GM21786 (cell line): ENCODE measurements around the gene ZNF775.

ENCODE experiments used
- ATAC-seq: cut with Tn5 transposase; IDR thresholded peaks from one replicate; pipeline ENCODE4 v1.9.1; 2021; ENCODE audit not compliant: unreplicated experiment

ZNF775 gene

DNA sequence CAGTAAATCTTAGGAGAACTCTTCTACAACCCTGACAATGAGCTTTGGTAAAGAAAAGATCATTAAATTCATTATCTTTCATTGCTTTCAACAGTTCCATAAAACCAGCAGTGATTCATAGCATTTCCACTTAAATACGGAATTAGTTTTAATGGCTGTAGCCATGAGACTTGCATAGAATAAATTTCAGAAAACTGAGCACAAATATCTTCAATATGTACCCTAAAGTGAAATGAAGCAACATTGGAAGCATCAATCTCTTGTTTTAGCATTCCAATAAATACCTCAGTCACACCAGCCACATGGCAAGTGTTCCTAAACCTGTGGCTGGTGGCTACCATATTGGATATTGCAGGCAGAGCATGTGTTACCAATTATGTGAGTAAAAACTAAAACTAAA is 34.1 kb upstream of the ZNF775 start:
- no peak for ATAC-seq

DNA sequence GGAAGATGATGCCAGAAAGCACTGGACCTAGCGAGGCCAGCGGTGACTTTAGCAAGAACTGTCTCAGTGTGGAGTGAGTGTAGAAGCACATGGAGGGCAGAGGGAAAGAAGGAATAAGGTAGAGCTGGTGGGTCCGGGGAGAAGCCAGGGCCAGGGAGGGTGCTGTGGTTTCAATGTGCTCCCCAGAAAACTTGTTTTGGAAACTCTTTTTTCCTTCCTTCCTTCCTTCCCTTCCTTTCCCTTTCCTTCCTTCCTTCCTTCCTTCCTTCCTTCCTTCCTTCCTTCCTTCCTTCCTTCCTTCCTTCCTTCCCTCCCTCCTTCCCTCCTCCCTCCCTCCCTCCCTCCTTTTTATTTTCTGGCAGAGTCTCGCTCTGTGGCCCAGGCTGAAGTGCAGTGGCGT is 32.2 kb upstream of the ZNF775 start:
- ATAC-seq, result no peak

DNA sequence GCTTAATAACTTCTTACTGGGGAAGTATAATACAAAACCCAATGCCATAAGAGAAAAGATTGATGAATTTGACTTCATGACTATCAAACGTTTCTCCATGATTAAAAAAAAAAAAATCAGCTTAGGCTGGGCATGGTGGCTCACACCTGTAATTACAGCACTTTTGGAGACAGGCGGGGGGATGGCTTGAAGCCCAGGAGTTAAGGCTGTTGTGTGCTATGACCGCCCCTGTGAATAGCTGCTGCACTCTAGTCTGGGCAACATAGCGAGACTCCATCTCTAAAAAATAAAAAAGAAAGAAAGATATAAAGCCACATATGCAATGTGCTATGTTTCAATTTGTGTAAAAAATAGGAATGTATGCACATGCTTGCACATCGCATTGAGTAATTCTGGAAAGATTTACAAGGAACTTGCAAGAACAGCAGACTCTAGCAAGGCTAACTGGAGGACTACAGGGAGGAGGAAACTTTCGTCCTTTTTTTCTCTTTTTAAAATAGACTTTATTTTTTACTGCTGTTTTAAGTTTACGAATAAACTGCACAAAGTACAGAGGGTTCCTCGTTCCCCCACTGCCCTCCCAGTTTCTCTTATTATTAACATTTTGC is 27.4 kb upstream of the ZNF775 start:
- ATAC-seq, result no peak

DNA sequence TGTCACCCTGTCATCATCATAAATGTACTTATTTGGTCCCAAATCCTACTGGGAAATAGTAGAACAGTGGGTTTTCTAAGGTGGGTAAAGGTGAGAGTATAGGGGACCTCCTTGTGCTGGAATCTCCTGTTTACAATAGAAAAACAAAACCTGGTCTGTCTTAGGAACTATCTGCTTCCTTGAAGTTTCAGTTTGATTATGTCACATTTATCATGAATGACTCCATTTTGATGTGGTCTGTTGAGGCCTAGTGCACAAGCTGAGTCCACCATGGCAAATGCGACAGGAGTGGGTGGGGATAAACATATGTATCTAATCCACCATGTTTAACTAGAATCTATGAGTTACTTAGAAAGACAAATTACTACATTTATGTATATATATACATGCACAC is 23.5 kb upstream of the ZNF775 start:
- no peak for ATAC-seq

DNA sequence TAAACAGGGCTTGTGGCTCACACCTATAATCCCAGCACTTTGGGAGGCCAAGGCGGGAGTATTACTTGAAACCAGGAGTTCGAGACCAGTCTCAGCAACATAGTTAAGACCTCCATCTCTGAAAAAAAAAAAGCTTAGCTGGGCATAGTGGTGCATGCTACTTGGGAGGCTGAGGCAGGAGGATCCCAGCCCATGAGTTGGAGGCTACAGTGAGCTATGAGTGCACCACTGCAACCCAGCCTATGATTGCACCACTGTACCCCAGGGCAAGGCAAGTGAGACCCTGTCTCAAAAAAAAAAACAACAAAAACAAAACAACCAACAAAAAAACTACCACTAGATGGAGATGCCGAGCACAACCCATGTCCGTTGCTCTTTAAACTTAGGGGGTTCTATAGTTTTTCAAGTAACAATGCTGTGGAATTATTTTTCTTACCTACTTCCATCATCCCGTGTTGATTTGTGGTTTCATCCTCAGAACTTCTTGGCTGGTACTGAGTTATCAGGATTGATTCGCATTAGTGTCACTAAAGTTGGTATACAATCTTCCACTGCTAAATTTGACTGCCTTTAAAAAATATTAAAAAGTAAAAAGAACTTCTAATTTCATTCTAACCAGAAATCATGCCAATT is 22.7 kb upstream of the ZNF775 start:
- no peak for ATAC-seq

DNA sequence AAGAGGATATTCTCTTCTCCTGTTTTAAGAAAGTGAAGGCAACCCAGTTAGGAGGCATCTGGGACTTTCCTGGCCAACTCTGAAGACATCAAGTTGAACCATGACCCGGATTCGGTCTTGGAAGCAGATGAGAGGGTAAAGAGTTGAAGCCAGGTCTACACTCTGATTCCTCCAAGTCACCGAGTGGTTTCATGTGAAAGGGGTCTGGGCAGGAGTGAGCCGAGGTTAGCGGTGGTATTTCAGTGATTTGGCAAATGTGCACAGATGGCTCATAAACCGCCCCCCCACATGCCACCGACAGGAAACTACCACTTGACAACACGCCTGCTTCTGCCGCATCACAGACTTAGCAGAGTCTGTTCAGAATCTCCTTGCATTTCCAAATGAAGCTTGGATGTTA is 21.9 kb upstream of the ZNF775 start:
- peak; percentile 51 for ATAC-seq

DNA sequence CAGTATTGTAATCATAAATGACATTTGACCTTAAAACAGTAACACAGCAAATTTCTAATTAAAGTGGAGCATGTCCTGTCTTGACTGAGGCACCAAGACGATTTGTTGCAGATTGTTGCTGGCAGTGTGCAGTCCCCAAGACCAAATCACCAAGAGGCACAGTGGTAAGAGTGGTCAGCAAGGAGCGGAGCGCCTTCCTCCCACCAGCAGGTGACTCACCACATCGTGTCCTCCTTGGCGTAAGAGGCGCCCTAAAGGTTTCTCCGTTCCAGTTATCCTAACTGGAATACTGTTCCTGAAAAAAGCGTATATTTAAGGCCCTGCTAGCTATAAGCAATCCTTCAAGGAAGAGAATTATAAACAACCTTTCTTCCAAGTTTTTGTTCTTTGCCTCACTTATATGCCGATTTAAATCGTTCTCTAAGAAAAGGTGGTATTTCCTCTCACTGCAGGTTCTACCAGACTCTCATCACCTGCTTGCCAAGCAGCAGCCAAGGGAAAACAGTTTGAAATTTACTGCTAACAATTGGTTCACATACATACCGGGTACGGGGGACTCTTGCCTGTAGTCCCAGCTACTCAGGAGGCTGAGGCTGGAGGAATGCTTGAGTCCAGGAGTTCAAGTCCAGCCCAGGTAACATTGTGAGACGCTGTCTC is 21.2 kb upstream of the ZNF775 start:
- ATAC-seq, result peak; percentile 15

DNA sequence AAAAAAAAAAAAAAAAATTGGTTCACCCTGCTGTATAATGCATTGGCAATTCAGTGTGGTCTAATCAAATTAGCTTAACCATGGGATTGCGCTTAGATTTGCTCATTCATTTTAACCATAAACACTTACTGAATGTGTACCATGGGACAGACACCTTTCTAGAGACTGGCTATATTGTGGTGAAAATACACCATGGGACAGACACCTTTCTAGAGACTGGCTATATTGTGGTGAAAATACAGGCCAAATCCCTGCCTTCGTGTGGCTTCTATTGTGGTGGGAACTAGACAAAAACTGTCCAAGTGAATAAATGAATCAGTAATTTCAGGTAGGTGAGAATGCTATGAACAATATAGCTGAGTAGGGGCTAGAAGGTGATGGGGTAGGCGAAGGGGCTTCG is 20.7 kb upstream of the ZNF775 start:
- ATAC-seq, result no peak

DNA sequence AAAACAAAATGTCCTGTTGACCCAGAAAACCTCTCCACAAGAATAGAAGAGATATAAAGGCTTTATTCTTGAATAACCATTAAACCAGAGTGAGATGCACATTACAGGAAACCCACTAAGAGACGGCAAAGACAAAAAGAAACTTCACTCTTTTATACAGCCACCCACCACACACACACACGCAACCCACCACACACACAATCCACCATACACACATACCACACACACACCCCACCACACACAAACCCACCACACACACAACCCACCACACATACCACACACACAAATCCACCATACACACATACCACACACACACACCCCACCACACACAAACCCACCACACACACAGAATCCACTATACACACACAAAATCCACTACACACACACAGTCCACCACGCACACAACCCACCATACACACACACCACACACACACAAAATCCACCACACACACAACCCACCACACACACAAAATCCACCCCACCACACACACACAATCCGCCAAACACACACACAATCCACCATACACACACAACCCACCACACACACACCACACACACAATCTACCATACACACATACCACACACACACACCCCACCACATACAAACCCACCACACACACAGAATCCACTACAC is 20.0 kb upstream of the ZNF775 start:
- ATAC-seq, result no peak

DNA sequence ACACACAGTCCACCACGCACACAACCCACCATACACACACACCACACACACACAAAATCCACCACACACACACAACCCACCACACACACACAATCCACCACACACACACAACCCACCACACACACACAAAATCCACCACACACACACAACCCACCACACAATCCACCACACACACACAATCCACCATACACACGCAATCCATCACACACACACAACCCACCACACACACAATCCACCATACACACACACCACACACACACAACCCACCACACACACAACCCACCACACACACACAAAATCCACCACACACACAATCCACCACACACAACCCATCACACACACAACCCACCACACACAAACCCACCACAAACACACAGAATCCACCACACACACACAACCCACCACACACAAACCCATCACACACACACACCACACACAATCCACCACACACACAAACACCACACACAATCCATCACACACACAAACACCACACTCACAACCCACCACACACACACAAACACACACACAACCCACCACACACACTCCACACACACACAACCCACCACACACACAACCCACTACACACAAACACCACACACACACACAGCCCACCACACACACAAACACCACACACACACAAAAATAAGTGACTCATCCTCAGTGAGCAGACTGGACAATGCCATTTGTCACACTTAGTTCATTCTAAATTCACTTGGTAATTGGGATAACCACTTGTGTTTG is 19.3 kb upstream of the ZNF775 start:
- no peak for ATAC-seq

DNA sequence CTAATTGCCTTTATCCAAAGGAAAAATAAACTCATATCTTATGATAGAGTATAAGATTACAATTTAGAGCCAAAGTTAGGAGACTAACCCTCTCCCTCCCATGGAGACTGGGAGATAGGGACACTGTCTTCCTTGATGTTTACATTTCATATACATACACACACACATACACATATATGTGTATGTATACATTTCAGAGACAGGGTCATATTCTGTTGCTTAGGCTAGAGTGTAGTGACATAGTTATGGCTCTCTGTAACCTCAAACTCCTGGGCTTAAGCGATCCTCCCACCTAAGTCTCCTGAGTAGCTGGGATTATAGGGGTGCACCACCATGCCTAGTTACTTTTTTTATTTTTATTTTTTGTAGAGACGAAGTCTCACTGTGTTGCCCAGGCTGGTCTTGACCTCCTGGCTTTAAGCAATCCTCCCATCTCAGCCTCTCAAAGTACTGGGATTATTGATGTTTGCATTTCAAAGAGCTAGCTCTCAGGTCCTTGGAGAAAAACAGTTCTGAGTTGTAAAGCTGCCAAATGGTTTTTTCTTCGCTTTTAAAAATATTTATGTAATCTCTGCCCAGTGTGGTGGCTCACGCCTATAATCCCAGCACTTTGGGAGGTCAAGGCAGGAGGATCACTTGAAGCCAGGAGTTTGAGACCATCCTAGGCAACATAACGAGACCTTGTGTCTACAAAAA is 18.6 kb upstream of the ZNF775 start:
- no peak for ATAC-seq

DNA sequence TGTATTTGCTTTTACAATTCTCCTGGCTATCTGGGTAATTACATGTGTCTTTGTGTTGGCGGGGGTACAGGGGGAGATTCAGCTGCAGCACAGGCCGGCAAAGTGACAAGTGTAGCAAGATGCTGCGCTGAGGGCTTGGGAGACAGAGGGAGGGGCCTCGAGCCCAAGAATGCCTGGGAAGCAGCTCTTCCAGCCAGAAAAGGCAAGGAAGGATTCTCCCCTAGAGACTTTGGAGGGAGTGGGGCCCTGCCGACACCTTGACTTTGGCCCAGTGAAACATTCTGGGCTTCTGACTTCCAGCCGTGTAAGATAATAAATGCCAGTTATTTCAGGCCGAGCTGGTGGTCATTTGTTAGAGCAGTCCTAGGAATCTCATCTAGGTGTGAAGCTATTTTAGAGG is 17.7 kb upstream of the ZNF775 start:
- ATAC-seq, result no peak

DNA sequence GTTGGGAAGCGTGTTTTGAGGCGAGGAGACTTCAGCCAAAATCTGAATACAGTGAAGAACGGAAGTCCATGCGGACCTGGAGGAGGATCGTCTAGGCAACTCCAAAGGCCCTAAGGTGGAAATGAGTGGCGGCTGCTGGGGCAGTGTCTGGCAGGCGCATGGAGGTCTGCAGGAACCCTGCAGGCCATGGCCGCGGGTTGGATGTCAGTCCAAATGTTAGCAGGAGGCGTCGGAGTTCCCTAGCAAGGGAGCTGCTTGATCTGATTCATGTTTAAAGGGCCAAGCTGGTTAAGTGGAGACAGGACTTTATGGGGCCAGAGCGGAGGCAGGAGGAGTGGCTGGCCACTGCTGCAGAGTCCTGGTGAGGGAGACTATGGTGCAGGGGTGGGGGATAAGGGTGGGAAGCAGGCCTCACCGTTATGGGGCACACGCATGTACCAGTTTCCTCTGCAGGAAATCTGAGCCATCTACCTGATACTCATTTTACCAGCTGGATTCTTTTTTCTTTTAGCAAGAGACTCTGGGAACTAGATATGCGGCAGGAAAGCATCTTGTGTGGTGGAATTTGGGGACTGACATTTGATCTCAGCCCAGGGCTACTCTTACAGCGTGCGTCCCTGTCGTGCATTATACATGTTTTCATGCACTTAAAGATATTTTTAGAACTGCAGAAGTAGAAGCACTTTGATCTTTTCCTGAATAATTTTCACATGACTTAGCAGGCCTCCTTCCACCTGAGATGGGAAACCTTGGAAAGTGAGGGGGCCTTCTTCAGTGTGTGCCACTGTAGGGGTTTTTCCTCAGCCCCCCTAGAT is 17.1 kb upstream of the ZNF775 start:
- ATAC-seq, result no peak

DNA sequence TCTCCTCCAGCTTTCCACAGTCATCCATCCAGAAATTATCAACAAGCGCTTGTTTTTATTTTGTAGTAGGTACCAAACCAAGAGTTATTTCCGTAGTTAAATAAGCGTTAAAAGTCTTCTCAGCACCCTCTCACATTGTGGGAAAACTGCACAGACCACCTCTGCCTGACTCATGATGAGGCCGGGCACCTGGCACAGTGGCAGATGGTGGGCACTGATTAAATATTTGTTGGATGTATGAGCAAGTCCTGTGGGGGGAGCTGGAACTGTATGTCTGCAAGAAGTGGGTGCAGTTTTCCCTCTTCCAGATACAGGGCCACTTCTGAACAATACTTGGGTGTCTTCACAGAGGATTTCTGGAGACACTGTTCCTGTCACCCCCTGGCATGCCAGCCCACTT is 15.8 kb upstream of the ZNF775 start:
- no peak for ATAC-seq

DNA sequence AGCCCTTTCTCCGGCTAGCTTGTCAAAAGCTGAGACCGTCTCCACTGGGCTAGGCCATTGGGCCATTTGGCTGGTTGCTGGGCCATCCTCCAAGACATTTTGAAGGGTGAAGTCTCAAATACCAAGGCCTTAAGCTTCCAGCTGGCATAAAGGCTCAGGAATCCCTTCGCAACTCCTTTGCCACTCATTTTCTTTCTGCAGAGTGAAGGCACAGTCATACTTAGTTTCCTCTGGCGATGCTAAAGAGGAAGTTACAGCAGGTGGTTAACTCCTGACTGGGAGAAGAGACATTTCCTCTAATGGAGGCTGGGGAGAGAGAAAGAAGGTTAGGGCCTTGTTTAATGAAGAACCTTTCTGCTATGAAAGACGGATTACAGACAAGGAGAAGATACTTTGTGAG is 15.3 kb upstream of the ZNF775 start:
- ATAC-seq, result peak; percentile 34

DNA sequence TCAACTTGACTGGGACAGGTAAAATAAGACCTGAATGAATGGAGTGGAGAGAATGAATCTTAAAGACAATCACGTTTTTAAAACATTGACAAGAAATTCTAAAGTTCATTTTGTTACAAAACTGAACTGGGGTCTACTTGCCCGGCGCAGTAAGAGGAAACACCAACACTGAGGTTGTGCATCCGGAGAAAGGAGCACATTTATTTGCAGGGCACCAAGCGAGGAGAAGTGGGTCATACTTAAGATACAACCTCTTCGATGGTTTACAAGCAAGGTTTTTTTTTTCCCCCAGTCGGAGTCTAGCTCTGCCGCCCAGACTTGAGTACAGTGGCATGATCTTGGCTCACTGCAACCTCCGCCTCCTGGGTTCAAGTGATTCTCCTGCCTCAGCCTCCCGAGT is 13.9 kb upstream of the ZNF775 start:
- ATAC-seq, result no peak

DNA sequence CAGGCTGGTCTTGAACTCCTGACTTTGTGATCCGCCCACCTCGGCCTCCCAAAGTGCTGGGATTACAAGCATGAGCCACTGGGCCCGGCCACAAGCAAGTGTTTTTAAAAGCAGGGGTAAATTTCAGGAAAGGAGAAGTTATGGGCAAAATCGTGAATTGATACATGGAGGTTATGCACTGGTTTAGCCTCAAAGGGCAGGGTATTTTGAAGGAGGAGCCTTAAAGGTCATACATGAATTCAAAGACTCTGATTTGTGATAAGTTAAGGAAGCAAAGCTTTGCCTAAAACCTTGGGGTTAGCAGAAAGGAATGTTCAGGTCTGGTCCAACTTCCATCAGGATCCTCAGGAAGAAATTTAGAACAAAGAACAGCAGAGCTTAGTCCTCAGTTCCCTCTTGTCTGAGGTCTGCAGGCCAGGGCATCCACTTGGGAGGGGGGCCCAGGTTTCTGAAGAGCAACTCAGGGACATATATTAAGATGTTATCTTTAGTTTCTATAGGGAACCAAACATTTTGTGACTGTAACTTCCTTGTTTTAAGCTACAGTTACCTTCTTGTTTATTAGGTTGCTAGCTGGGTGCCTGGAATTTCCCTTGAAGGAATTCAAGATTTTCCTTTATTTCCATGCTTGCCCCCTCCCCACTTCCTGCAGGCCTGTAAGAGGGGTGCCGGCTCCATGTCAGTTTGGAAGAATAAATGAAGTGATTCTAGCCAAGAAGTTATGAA is 13.3 kb upstream of the ZNF775 start:
- no peak for ATAC-seq

DNA sequence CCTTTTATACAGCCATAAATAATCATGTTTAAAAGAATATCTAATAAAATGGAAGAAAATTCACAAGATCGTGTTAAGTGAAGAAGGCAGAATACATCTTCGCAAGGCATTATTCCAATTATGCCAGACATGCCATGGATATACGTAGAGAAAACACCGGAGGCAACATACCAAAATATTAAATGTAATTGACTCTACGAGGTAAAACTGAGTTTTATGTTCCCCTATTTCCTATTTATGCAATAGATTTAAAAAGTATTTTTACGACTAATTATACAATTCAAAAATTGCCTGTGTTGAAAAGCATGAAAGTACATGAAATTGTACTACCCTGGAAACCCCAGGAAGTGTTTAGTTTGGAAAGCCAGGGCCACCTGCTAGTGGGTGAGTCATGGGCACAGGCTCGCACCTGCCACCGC is 11.4 kb upstream of the ZNF775 start:
- ATAC-seq, result no peak

DNA sequence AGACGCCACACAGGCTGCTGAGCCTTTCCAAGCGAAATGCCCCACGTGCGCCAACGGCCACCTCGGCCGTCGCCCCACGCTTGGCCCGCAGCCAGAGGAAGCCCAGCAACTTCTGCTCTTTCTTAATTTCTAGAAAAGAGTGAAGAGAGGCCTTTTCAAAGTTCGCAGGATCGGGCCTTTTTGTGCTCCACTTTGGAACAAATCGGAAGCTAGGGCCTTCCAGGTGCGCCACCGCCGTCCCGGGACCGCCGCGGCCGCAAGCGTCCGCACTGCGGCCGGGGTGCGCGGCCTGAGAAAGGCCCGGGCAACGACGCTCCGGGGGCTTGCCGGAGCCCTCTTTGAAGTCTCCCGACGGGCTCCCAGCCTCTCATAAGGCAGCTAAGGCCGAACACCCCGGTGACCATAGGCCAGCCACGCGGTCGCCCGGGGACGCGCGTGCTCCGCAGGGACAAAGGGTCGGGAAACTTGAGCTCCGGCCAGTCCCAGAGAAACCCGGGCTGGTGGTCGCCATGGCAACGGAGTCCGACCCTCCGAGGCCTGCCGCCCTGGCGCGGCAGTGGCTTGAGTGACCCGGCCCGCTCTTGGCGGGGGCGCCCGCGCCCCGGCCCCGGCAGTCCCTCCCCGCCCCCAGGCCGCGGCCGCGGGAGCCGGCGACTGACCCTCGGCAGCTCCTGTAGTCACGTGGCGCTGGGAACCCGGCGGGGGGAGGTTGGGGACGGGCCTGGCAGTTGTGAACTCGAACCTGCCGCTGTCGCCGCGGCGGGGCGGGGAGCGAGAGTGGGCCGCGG is 10.8 kb upstream of the ZNF775 start, which contains the start of gene REPIN1:
REPIN1 (plus strand) TSS at position 727 of the 788 bp plus-strand sequence. CDS start 890 bp downstream, outside the sequence.
- ATAC-seq, result peak; percentile 40
